HG03442 (cell line): ENCODE measurements around the gene AKNA.

Source experiments
- ATAC-seq: cut with Tn5 transposase; IDR thresholded peaks from one replicate; pipeline ENCODE4 v1.9.1; 2021; ENCODE audit warnings: mild to moderate bottlenecking, moderate library complexity; ENCODE audit not compliant: unreplicated experiment

Gene AKNA

GRCh38 chr9:114289571-114290481 lies 98.0 kb downstream of the AKNA start:
- no peak for ATAC-seq

GRCh38 chr9:114289106-114289505 lies 98.7 kb downstream of the AKNA start:
- ATAC-seq: no peak

GRCh38 chr9:114288193-114289091 lies 99.3 kb downstream of the AKNA start:
- no peak for ATAC-seq

- no peak for ATAC-seq
Observed at GRCh38 chr9:114287763-114288192, 100.0 kb downstream of the AKNA start.

- ATAC-seq: no peak
Observed at GRCh38 chr9:114287001-114287762, 100.6 kb downstream of the AKNA start.

- no peak for ATAC-seq
Observed at GRCh38 chr9:114286146-114286679, 101.6 kb downstream of the AKNA start.

- ATAC-seq: no peak
Observed at GRCh38 chr9:114285166-114285867, 102.5 kb downstream of the AKNA start.

GRCh38 chr9:114284316-114285060 lies 103.3 kb downstream of the AKNA start:
- no peak for ATAC-seq
